NCI-H748 (cell line): ENCODE data around the gene COPS7A.
A peak's percentile ranks its signal among the peaks of the same experiment; 100 is the strongest.

Experiments used
- DNase-seq: peaks from one replicate; lab custom pipeline; 2025; ENCODE audit not compliant: unreplicated experiment; lab: John Stamatoyannopoulos, UW

The COPS7A gene

DNA sequence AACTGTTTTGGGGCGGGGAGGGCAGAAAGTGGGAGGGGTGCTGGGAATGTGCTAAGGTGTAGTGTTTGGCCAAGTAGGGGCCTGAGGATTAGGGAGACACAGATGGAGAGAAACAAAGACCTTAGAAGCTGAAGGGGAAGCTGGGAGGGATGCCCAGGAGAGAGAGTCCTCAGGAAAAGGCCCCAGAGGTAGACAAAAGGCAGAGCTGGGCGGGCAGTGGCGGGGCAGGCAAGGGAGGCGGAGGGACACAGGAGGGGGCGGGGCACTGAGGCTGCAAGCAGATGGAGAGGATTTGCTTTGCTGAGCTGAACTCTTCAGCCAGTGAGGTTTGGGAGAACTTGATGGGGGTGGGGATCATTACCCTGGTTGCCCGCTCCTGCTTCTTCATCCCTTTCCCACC, 45.1 kb downstream of the COPS7A start:
- peak; percentile 24 for DNase-seq

DNA sequence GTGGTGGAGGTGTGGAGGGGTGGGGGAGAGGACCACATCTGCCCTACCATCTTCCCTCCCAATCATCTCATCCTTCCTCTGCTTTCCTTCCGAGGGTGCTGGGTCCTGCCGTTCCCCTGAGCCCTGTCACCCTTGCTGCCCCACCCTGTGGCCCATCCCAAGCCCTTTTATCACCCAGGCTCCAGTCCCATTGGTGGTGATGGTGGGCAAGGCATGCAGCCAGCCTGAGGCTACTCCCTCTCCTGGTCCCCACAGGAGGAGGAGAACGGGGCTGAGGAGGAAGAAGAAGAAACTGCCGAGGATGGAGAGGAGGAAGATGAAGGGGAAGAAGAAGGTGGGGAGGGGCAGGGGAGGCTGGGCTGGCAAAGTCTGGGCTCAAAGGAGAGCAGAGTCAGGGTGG, 45.8 kb downstream of the COPS7A start:
- no peak for DNase-seq

DNA sequence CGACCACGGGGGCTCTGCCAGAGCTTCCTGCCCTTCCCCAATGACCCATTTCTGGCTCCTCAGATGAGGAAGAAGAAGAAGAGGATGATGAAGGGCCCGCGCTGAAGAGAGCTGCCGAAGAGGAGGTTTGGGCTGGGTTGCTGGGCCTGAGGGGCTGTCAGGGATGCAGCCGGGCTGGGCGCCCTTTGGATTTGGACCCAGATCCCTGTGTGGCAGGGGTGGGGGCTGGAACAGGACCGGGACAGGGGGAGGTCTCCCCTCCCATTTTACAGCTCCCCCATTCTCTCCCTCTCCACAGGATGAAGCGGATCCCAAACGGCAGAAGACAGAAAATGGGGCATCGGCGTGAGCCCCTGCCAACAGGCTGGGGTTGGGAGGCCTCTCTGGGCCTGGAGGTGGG, 46.2 kb downstream of the COPS7A start:
- no peak for DNase-seq

DNA sequence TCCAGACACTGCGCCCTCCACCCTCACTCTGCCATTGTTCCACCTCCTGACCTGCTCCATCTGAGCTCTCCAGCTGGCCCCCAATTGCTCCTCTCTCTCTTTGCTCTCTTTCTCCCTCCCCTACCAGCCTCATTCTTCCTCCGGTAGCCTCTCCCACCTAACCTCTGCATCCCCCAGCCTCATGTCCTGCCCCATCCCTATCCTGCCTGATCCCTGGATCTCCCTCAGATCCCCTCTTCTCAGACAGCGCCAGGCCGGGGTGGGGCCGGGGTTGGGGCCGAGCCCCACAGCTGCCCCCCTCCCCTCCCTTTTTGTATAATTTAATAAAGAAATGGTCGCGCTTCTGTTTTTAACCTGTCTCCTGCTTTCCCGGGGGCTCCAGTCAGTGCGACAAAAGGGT, 46.8 kb downstream of the COPS7A start:
- no peak for DNase-seq

DNA sequence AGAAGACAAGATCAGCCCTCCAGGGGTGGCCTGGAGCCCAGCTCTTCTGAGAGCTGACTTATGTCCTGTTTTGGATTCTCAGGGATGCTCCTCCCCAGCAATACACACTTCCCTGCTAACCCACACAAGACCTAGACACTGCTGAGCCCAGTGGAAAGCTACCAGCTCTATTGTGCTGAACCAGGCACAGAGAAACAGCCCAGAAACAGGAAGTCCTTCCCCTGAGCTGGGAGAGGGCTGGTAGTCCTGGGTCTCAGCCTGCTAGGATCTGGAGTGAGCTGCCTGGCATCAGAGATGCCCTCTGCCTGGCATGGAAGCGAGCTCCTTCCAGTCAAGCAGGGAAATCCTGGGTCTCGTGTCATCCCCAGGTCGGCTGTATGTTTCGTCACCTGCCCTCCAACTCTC, 47.2 kb downstream of the COPS7A start:
- DNase-seq, result peak; percentile 7

DNA sequence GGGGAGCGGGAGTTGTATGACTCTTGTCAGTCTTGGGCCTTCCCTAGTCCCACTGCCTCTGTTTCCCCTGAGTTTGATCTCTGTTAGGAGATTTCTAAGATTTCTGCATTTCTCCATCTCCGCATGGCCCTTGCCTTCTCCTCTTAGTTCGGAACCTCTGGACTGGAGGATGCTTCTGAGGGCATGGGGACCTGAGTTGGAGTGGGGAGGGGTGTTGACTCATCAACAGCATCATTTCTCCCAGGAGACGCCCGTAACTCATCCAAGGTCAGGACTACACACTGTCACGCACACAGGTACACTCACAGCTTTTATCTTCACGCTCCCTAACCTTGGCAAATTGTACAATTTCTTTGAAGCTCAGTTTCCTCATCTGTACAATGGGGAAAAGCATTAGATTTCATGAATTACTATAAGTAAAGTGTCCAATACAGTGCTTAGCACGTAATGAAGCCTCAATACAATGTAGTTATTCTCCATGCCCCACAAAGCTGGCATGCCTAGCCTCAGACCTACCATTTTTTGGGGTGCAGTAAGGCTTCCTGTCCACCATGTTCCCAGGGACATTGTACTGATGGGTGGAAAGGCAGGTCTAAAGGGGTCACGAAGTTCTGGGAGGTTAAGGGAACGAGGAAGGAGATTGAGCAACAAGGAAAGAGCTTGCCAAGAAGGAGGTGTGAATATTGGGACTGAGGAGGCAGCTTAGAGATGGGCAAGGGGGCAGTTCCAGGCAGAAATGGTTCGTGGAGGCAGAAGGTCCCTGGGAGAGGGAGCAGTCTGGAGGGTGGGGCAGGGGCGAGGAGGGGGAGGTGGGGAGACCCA, 47.9 kb downstream of the COPS7A start:
- no peak for DNase-seq

DNA sequence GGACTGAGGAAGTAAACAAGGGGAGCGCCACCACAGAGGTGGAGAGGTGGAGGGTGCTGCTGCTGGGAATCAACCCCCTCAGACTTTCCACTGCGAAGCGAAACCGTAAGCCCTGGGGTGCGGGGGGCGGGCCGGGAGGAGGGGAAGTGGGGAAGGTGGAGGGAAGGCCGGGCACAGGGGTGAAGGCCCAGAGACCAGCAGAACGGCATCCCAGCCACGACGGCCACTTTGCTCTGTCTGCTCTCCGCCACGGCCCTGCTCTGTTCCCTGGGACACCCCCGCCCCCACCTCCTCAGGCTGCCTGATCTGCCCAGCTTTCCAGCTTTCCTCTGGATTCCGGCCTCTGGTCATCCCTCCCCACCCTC, 48.5 kb downstream of the COPS7A start, which contains the start of gene LAG3:
TSS of gene LAG3 (plus strand) at position 190 of the 365 bp plus-strand sequence. CDS start 333 bp downstream, outside the sequence.
- no peak for DNase-seq

DNA sequence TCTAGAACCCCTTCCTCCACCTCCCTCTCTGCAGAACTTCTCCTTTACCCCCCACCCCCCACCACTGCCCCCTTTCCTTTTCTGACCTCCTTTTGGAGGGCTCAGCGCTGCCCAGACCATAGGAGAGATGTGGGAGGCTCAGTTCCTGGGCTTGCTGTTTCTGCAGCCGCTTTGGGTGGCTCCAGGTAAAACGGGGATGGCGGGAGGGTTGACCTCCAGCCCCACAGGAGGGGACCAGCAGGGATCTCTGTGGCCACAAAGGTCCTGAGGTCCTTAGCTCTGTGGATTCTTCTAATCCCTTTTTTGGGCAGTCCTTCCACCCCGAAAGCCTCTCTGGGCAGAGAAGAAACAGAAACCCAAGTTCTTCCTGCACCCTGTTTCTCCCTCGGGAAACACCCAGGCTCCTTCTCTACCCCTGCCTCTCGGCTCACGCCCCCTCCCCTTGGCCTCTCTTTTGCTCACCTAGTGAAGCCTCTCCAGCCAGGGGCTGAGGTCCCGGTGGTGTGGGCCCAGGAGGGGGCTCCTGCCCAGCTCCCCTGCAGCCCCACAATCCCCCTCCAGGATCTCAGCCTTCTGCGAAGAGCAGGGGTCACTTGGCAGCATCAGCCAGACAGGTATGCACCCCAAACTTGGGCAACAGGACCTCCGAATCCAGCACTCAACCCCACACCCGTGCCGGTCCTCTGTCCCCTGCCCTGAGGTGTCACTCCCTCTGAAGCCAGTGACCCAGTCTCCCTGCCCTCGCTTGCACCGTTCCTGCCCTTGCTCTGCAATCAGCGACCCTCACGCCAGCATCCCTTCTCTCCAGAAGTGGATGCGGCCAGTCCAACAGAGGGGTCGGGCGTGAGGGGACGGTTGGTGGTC, 49.1 kb downstream of the COPS7A start:
- no peak for DNase-seq

DNA sequence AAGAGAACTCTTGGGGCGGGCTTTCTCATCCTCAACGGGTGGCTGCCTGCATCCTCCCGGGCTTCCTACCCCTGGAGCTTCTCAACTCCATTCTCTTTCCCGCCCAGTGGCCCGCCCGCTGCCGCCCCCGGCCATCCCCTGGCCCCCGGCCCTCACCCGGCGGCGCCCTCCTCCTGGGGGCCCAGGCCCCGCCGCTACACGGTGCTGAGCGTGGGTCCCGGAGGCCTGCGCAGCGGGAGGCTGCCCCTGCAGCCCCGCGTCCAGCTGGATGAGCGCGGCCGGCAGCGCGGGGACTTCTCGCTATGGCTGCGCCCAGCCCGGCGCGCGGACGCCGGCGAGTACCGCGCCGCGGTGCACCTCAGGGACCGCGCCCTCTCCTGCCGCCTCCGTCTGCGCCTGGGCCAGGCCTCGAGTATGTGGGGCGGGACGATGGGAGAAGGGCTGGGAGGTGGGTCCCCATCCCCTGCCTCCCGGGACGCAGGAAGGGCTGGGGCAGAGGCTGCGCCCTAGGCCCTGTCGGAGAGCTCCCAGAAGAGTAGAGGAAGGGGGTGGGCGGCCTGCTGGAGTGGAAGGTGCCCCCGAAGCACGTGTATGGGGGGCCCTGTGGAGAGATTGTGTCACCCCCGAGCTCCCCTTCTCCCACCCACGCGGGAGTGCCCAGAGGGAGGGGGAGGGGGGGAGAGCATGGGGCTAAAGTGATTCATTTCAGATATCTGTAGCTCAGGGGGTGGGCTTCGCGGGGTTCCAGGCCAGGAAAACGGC, 49.9 kb downstream of the COPS7A start:
- peak; percentile 23 for DNase-seq

DNA sequence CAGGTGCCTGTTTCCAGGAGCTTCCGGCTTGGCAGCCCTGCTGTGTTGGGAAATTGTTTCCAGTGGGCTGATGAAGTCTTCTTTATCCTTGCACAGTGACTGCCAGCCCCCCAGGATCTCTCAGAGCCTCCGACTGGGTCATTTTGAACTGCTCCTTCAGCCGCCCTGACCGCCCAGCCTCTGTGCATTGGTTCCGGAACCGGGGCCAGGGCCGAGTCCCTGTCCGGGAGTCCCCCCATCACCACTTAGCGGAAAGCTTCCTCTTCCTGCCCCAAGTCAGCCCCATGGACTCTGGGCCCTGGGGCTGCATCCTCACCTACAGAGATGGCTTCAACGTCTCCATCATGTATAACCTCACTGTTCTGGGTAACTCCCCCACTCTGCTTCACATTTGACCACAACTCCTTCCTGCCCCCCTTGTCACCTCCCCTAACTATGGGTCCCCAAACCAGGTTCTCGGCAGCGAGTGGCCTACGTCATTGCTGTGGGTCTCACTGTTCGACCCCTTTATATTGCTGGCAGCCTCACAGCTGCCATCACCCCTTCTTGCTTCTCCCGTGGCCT, 50.7 kb downstream of the COPS7A start:
- DNase-seq, result no peak

DNA sequence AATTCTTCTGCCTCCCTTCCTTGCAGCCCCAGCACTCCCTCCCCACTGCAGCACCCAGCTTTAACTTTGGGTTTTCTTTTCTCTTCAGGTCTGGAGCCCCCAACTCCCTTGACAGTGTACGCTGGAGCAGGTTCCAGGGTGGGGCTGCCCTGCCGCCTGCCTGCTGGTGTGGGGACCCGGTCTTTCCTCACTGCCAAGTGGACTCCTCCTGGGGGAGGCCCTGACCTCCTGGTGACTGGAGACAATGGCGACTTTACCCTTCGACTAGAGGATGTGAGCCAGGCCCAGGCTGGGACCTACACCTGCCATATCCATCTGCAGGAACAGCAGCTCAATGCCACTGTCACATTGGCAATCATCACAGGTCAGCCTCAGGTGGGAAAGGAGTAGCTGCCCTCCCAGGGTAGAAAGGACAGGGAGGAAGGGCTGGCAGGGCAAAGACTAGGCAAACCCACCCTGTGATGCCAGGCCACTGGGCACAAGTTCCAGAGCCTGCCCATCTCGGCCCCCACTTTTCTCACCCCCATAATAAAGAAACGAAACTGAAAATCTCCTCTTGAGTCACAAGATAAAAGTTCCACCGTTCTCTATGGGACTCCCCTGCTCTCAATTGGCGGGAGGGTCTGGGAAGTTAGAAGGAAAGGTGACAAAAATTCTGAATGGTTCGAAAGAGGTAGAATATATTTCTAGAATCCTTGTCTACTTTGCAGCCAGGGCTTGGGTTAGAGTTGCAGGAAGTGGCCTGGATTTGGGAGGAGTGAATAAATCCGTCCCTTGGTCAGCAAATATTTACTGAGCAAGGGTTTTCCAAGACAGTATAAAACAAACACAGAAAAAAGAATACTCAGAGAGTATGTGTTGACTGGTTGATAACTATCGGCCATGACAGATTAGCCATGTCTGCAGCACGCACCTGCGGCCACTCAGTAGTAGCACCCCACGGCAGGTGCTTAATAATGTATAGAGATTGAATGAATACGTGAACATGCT, 51.6 kb downstream of the COPS7A start:
- DNase-seq, result no peak

DNA sequence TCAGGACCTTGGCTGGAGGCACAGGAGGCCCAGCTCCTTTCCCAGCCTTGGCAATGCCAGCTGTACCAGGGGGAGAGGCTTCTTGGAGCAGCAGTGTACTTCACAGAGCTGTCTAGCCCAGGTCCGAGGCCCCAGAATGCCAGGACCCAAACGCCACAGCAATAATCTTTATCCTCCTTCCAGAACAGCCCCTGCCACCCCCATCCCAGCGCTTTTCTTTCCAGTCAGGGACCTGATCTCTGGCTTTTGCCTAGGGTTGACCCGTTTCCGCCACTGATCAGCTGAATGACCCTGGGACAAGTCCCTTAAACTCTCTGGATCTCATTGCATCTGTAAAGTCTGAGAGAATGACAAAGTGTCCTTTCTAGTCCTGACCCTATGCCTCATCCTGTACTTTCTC, 53.5 kb downstream of the COPS7A start:
- DNase-seq, result no peak

DNA sequence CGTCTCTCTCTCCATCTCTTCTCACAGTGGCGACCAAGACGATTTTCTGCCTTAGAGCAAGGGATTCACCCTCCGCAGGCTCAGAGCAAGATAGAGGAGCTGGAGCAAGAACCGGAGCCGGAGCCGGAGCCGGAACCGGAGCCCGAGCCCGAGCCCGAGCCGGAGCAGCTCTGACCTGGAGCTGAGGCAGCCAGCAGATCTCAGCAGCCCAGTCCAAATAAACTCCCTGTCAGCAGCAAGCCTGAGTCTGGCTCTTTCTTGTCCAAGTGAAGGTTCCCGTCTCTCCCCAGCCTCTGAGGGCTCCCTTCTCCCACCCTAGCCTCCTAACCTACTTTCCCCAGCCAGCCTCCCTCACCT, 54.3 kb downstream of the COPS7A start:
- no peak for DNase-seq

DNA sequence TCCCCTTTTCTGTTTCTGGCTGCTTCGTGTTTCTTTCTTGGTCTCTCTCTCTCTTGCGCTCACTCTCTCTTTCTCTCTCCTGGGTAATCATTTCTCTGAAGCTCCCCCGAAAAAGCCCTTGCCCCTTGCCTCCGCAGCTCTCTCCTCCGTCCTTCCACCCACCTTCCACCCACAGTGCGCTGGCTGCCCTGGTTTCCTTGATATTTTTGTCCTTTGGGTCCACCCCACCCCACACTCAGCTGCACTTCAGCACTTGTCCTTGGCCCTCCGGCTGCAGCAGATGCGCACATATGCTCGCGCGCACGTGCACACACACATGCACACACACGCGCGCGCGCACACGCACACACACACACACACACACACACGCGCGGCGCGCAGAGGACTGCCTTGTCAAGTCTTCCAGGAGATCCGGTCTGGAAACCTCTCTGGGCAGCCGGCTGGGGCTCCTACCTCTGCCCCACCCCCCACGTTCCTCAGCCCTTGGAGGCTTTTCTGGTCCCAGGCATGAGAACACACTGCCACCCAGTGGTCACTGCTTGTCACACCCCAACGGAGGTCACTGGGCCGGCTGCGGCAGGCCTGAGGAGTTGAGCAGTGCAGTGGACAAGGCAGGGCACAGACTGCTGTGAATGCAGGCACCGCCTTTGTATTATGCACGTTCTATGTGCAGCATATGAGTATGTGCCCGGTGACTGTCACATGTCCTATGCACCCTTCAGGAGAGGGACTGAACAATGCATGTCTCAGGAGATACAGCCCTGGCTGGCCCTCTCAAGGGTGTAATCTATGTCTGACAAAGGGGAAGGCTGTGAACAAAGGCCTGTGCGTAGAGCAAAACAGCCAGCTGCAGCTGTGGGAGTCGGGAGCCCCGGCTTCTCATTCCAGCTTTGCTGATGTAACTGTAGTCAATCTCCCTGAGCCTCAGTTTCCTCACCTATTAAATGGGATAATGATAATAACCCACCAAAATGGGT, 55.0 kb downstream of the COPS7A start:
- peak; percentile 88 for DNase-seq

DNA sequence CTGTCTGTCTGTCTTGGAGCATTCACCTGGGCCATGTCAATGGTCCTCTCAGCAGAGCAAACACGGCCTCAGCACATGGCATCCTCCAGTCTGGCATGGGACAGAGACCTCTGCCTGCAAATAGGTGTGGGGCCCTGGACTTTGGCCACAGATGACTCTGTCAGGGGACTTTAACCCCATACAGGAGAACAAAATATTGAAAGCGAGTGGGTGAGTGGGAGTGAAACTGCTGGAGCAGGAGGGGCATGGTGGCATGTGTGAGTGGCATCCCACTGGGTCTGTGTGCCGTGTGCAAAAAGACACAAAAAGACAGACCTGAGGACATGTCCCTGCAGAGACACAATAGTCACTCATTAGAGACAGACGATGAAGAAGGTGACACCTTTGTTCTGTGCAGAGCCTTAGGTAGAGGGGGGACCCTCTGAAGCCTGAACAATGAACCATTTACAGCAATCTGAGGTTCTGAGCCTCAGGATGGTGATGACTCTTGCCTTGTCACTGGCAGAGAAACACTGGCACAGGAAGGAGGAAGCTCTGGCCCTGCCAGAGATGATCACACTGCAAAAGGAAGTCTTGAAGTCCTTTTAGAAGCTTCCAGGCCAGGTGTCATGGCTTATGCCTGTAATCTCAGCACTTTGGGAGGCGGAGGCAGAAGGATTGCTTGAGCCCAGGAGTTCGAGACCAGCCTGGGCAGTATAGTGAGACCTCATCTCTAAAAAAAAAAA, 56.0 kb downstream of the COPS7A start:
- no peak for DNase-seq

DNA sequence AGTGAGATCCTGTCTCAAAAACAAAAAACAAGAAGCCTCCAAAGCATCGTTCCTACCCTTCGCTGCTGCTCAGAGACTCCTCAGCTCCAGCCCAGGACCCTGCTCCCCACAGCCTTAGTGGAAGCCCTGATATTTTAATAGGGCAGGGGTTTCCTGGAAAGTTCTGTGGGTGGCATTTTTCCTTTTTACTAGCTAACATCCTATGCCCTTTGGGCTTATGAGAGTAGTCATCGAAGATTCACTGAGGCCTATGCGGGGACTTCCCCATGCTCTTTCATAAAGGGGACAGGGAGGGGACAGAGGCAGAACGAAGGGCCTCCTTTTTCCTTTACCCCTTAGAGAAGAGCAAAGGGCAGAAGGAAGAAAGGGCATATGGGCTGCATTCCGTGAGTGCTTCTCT, 56.7 kb downstream of the COPS7A start:
- no peak for DNase-seq
